Stimulated activated CD4-positive, alpha-beta T cell treated with anti-CD3 and anti-CD28 coated beads, Interleukin-12 subunit alpha, Interleukin-12 subunit beta, amount 100 ng/mL, for 4 hours (primary cell): ENCODE results near the gene PRR7.

Experiments used
- DNase-seq: peaks from one replicate; pipeline ENCODE4 v3.0.0-alpha.2; 2020

Gene PRR7

DNA sequence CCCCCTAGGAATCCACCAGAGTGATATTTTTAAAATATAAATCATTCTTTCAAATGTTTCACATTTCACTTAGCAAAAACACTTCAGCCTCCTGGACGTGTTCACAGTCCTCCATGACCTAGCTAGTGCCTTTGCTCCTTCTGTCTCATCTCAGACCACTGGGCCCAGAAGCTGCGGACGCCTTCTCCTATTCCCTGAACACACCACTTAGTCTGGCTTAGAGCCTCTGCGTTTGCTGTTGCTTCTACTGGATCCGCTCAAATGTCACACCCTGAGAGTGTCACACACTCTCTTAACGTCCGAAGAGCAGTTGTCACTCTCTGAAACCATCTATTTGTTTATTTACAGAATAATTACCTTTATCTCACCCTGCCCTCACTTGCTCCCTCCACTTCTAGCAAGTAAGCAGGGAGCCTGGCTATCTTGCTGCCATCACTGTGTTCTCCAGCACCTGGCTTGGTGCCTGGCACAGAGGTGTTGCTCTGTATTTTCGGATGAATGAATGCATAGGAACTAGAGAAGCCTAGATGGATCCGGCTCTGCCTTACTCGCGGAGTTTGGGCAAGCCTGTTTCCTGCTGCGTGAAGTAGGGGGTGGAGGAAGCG lies 21.3 kb upstream of the PRR7 start:
- DNase-seq = no peak

DNA sequence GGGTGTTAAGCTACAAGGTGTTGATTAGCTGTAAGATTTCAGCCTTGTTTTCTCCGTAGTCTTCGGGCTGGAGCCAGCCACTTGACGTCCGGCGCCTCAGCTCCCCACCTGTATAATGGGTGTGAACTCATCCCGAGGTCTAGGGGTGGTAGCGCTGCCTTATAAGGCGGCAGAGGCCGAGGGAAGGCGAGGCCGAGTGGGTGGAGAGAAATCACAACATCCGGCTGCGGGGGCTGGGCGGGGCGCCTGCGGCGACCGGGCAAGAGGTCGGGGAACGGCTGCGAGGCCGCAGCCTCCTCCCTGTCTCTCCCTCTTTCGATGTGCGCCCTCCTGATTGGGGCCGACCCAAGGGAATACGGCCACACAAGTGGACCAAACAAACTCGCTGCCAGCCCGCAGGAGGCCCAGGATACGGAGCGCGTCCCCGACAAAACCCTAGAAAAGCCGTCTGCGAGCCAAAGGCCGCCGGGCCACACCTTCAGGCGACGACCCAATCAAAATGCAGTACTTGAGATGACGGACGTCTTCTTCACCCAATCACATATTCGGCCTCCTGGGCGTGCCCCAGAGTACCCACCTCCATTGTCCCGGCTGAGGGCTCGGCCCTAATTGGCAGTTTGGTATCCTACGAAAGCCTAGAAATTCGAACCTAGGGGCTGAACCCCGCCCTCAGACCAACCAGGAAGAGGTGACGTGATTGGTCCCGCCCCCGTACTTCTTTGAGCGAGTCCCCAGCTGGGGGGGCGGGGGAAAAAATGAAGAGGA lies 20.6 kb upstream of the PRR7 start:
- DNase-seq = peak; percentile 98

GRCh38 chr5:177426566-177427210 lies 19.9 kb upstream of the PRR7 start, which contains the start of gene GRK6:
TSS of gene GRK6 (plus strand) at chr5:177426676. CDS start at chr5:177426846, 170 bp downstream.
- DNase-seq = peak; percentile 63

GRCh38 chr5:177427211-177427822 lies 19.3 kb upstream of the PRR7 start:
- no peak for DNase-seq

GRCh38 chr5:177427919-177428573 lies 18.6 kb upstream of the PRR7 start:
- no peak for DNase-seq

- DNase-seq = no peak
Measured at GRCh38 chr5:177428574-177429217, 17.9 kb upstream of the PRR7 start.

DNA sequence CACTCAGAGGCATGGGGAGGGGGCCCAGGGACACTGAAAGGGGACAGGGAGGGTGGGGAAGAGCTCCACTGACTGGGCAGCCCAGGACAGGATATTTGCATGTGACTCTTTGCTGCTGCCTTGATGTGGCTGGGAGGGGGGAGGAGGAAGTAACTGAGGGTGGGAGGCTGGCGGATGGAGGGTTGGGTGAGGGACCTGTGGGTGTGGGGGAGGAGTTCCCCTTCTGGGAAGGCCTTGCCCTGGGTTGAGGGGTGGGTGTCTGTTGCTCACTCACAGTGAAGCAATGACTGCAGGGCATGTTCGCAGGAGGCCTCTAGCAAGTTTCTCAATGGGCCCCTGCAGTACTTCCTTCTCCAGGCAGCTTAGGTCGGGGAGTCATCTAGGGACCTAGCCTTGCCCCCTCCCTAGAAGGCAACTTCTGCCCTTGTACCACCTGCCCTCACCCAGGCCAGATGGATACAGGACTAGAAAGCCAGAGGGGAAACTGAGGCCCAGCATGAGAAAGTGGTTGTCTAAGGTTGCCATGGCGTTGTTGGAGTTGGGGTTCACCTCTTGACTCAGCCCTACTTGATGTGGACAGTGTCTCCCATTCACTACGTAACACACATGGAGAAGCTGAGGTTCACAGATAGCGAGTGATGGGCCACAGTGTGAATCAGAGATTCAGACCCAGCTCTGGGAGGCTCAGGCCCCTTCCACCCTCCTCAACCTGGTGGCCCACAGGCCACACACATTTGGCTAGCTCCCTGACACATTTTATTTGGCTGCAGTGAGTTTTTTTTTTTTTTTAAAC lies 17.2 kb upstream of the PRR7 start:
- DNase-seq = peak; percentile 79

DNA sequence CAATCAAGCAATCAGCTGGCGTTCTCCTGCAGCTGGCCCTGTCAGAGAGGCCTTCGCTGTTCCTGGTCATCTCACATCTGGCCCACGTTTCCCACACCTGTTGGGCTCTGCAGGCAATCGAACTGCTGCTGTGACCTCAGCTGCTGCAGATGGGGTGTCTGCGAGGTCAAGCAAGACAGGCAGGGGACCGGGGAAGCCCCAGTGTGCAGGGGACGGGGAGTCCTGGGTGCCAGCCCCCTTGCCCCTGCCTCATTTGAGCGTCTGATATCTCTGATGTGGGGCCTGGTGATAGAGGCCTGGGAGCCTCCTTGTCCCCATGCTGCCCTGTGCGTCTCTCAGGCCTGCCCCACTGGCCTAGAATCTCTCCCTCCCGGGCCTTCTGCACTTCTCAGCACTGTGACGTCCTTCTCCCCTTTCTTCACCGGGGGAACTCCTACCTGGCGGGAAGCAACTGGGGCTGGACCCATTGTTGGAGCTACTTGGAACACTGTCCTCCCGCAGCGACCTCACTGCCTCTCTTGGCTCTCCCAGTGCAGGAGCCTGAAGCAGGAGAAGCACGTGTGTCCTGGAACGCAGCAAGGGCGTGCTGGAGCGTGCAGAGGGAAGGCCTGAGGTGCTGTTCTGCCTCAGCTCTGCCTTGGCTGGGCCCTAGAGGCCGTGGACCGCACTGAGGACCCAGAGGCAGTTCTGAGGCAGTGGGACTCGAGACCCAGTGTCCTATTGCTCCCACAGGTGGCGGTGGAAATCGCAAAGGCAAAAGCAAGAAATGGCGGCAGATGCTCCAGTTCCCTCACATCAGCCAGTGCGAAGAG lies 16.3 kb upstream of the PRR7 start:
- no peak for DNase-seq

GRCh38 chr5:177430972-177431316 lies 15.7 kb upstream of the PRR7 start:
- no peak for DNase-seq

DNA sequence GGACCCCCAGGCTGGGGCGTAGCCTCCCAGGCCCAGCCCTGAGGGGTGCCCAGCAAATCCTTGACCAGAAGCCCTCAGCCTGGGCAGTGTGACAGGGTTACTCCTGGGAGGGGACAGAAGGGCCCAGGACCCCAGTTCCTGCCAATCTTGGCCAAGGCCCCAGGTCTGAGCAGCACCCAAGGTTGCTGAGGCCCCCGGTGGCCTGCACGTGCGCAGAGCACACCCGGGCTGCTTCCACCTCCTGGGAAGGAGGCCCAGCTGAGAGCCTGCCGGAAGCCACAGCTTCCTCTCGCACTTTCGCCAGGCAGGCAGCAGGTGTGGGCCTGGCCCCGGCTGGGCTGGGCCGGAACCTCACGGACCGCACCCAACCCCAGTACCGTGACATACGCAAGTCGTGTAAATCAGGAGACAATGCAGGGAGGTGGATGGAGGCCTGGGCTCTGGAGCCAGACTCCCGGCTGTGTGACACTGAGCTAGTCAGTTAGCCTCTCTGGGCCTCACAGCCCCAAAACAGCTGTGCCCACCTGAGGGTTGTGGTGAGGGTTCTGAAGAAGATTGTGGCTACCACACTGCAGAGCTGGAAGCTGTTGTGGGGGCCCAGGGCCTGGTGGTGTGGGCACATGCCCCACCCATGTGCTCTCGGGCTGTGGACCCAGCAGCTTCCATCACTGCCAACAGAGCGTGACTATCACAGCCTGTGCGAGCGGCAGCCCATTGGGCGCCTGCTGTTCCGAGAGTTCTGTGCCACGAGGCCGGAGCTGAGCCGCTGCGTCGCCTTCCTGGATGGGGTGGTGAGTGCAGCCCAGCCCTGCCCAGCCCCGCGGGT lies 15.1 kb upstream of the PRR7 start:
- peak; percentile 58 for DNase-seq

- no peak for DNase-seq
Measured at GRCh38 chr5:177432143-177432838, 14.3 kb upstream of the PRR7 start.

- no peak for DNase-seq
Measured at GRCh38 chr5:177432839-177433657, 13.6 kb upstream of the PRR7 start.

- no peak for DNase-seq
Measured at GRCh38 chr5:177433658-177434217, 12.9 kb upstream of the PRR7 start.

DNA sequence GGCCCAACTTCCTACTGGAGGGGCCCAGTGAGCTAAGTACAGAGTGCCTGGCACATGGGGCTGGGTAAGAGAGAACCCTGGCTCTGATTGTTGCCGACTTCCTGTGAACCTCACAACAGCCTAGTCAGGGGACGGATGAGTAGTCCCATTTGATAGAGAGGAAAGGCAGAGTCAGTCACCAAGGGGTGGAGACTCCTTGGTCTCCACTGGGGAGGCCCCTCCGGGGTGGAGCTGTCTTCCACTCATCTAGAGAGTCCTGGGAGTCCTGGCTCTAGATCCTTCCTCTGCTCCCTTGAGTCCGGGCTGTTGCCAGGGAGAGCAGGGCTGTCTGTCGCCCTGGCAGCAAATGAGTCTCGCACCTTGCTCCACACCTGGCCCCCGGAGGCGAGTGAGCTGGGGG lies 12.2 kb upstream of the PRR7 start:
- DNase-seq = no peak

GRCh38 chr5:177434942-177435738 lies 11.5 kb upstream of the PRR7 start:
- DNase-seq = no peak

- no peak for DNase-seq
Measured at GRCh38 chr5:177435847-177436536, 10.6 kb upstream of the PRR7 start.

DNA sequence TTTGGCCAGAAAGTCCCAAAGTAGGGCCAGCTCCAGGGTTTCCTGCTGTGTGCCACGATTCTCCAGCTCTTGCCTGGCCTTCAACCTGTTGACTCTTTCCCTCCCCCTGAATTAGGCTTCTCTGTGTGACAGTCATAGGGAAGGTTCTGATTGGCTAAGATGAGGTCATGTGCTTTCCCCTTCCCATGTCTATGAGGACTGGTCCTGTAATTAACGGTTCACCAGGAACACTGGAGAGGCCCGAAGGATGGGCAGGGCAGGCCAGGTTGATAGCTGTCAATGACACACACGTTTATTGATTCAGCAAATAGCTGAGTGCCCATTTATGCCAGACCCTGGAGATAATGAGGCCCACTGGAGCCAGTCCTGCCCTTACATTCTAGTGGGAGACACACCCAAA lies 9.0 kb upstream of the PRR7 start:
- DNase-seq = no peak
